GM10847 (cell line): ENCODE data around the gene GRK2.

Experiments used
- POLR2A ChIP-seq: IDR thresholded peaks from 2 replicates; pipeline ENCODE4 v1.6.1; 2011; ENCODE audit not compliant: insufficient read length; ENCODE audit errors: extremely low read depth

The GRK2 gene

GRCh38 chr11:67307545-67308001 lies 41.3 kb downstream of the GRK2 start:
- TF ChIP-seq POLR2A, result no peak

GRCh38 chr11:67308031-67308866 lies 42.0 kb downstream of the GRK2 start:
- no peak for TF ChIP-seq POLR2A

- TF ChIP-seq POLR2A, result no peak
These were observed 42.9 kb downstream of the GRK2 start for GRCh38 chr11:67309166-67309565.

- TF ChIP-seq POLR2A, result no peak
These were observed 43.4 kb downstream of the GRK2 start for GRCh38 chr11:67309661-67310061.

GRCh38 chr11:67310246-67311050 lies 44.2 kb downstream of the GRK2 start:
- no peak for TF ChIP-seq POLR2A

GRCh38 chr11:67311051-67311555 lies 44.8 kb downstream of the GRK2 start:
- TF ChIP-seq POLR2A, result no peak

GRCh38 chr11:67311556-67312082 lies 45.3 kb downstream of the GRK2 start:
- TF ChIP-seq POLR2A, result no peak

- no peak for TF ChIP-seq POLR2A
These were observed 46.1 kb downstream of the GRK2 start for GRCh38 chr11:67312187-67313021.

- no peak for TF ChIP-seq POLR2A
These were observed 47.0 kb downstream of the GRK2 start for GRCh38 chr11:67313125-67313890.

GRCh38 chr11:67314218-67314617 lies 47.9 kb downstream of the GRK2 start:
- no peak for TF ChIP-seq POLR2A

GRCh38 chr11:67315325-67315909 lies 49.1 kb downstream of the GRK2 start:
- no peak for TF ChIP-seq POLR2A

- TF ChIP-seq POLR2A, result no peak
These were observed 50.6 kb downstream of the GRK2 start for GRCh38 chr11:67316882-67317204.

- TF ChIP-seq POLR2A, result peak; percentile 61
These were observed 51.1 kb downstream of the GRK2 start for GRCh38 chr11:67317205-67317887.
